NK-92 (cell line): ENCODE measurements around the gene SMIM1.
"Not testable (repeated sequence)": the region's sequence is repeated elsewhere in the genome, so short reads cannot be mapped to it uniquely, and the experiment has no call there.

Experiments
- DNase-seq: peaks from one replicate; lab custom pipeline; 2025; ENCODE audit not compliant: unreplicated experiment; lab: John Stamatoyannopoulos, UW

The SMIM1 gene

GRCh38 chr1:3772715-3773571 lies at the start of gene SMIM1:
TSS of gene SMIM1 (plus strand) at chr1:3772749. CDS start at chr1:3775374, 2,625 bp downstream.
- no peak for DNase-seq

GRCh38 chr1:3722846-3723245 lies 49.7 kb upstream of the SMIM1 start:
- no peak for DNase-seq

GRCh38 chr1:3724416-3725030 lies 48.0 kb upstream of the SMIM1 start:
- DNase-seq = not testable (repeated sequence)

- no peak for DNase-seq
Observed at GRCh38 chr1:3725366-3725765, 47.2 kb upstream of the SMIM1 start.

GRCh38 chr1:3727042-3727824 lies 45.3 kb upstream of the SMIM1 start:
- DNase-seq = no peak

- DNase-seq = no peak
Observed at GRCh38 chr1:3727825-3728776, 44.4 kb upstream of the SMIM1 start.

GRCh38 chr1:3729594-3730542 lies 42.7 kb upstream of the SMIM1 start:
- no peak for DNase-seq

GRCh38 chr1:3730543-3731247 lies 41.9 kb upstream of the SMIM1 start:
- no peak for DNase-seq

- no peak for DNase-seq
Observed at GRCh38 chr1:3731583-3732433, 40.7 kb upstream of the SMIM1 start.

GRCh38 chr1:3732434-3733093 lies 40.0 kb upstream of the SMIM1 start:
- DNase-seq = no peak

GRCh38 chr1:3733094-3733882 lies 39.3 kb upstream of the SMIM1 start:
- DNase-seq = no peak

GRCh38 chr1:3733883-3734589 lies 38.5 kb upstream of the SMIM1 start:
- DNase-seq = no peak

- no peak for DNase-seq
Observed at GRCh38 chr1:3734602-3735001, 37.9 kb upstream of the SMIM1 start.

GRCh38 chr1:3735027-3735681 lies 37.4 kb upstream of the SMIM1 start:
- DNase-seq = no peak

- DNase-seq = no peak
Observed at GRCh38 chr1:3735688-3736087, 36.9 kb upstream of the SMIM1 start.
